NCI-H1694 treated with DMSO at 0.1 percent for 48 hours (cell line): ENCODE results near the gene CNTNAP2.
"Not testable (repeated sequence)": the region's sequence is repeated elsewhere in the genome, so short reads cannot be mapped to it uniquely, and the experiment has no call there.

ENCODE experiments used
- DNase-seq: peaks from one replicate; lab custom pipeline; 2025; lab: John Stamatoyannopoulos, UW

The CNTNAP2 gene

GRCh38 chr7:147567043-147567442 lies 1450.4 kb downstream of the CNTNAP2 start:
- no peak for DNase-seq

DNA sequence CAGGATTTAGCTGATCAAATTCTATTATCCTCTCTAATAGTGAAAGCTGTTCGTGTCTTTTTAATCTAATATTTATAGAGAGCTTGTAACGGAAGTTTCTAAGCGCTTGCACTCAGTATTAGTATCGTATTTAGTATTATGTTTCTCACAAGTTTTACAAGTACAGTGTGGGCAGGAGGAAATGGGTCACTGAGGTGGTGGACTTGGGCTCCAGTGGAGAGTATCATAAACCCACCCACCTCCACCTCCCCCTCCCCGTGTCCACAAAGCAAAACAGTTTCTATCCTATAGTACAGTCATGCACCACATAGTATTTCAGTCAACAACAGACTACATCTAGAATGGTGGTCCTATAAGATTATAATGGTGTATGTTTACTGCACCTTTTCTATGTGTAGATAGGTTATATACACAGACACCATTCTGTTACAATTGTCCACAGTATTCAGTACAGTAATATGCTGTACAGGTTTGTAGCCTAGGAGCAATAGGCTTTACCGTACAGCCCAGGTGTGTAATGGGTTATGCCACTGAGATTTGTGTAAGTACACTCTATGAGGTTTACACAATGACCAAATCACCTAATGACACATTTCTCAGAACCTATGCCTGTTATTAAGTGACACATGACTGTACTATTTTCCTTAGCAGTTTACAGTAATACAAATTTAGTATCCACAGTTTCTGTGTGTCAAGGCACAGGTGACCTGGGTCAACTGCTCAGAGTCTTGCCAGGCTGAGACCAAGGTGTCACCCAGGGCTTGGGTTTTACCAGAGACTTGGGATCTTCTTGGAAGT lies 1452.7 kb downstream of the CNTNAP2 start:
- no peak for DNase-seq

GRCh38 chr7:147570390-147570789 lies 1453.8 kb downstream of the CNTNAP2 start:
- no peak for DNase-seq

GRCh38 chr7:147571436-147572185 lies 1455.0 kb downstream of the CNTNAP2 start:
- DNase-seq, result no peak

DNA sequence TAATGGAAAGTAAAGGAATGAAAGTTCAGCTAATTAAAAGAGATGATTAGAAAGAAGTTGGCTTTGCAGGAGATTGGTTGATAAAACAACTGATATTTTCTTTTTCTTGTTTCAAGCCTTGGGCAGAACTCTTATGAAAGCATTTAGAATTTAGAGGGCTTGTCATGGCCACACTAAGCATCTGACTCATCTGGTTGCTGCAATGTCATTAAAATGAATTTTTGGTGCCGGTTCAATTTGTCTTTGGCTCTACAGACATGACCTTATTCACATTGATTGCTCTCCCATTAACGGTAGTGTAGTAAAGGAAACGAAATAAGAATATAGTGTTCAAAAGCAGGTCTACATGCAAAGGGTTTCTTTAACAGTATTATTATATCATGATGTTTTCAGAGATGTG lies 1461.6 kb downstream of the CNTNAP2 start:
- no peak for DNase-seq

DNA sequence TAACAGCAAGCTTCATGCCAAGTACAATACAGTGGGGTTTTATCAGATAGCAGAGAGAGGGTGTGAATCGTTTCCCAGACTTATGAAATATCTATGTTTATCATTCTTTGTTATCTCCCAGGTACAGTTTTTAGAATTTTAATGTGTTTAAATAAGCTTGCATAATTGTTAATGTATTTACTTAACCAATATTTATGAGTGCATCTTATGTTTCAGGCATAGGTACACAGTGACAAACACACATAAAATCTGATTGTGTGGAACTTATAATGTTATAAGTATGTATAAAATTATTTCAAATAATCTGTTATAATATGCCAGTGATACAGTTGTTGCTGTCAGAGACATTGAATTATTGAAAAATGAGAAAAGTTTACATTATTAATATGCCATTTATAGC lies 1462.5 kb downstream of the CNTNAP2 start:
- DNase-seq, result no peak

- peak; percentile 90 for DNase-seq
Measured at GRCh38 chr7:147584771-147585193, 1468.2 kb downstream of the CNTNAP2 start.

- DNase-seq, result no peak
Measured at GRCh38 chr7:147586110-147586509, 1469.5 kb downstream of the CNTNAP2 start.

GRCh38 chr7:147586526-147586925 lies 1469.9 kb downstream of the CNTNAP2 start:
- peak; percentile 22 for DNase-seq

GRCh38 chr7:147593271-147594057 lies 1476.9 kb downstream of the CNTNAP2 start:
- DNase-seq, result no peak

DNA sequence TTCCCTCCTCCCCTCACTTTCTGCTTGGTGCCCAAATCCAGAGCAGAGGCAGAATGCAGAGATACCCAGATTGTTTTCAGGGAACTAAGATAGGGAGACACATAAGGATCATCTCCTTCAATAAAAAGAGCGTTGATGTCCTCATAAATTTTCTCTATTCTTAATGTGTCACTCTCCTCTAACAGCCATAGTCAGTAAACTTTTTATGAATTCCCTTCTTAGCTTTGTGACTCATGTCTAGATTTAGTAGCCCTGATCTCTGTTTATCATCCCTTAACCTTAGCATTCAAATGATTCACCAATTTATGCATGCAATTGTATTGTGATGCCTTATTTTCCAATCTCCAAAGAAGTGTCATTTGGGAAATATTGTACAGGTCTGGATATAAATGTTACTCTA lies 1478.4 kb downstream of the CNTNAP2 start:
- no peak for DNase-seq

- DNase-seq, result not testable (repeated sequence)
Measured at GRCh38 chr7:147598687-147599086, 1482.1 kb downstream of the CNTNAP2 start.

DNA sequence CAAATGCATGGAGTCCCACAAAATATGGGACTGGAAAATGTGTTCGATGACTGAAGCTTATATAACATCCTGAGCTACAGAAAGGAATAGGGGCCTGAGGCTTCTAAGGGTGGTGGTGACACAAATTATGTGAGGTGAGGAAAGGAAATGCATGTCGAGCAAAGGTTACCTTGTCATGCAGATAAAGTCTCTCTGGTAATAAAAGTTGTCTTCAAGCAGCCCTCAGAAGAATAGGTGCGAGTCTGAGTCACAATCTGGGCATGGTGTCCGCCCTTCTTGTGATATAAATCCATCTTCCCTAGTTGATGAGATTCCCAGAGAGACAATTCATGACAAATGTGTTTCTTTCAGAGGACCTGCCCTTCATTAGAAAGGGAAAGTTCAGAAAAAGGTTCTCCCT lies 1488.7 kb downstream of the CNTNAP2 start:
- DNase-seq, result no peak

DNA sequence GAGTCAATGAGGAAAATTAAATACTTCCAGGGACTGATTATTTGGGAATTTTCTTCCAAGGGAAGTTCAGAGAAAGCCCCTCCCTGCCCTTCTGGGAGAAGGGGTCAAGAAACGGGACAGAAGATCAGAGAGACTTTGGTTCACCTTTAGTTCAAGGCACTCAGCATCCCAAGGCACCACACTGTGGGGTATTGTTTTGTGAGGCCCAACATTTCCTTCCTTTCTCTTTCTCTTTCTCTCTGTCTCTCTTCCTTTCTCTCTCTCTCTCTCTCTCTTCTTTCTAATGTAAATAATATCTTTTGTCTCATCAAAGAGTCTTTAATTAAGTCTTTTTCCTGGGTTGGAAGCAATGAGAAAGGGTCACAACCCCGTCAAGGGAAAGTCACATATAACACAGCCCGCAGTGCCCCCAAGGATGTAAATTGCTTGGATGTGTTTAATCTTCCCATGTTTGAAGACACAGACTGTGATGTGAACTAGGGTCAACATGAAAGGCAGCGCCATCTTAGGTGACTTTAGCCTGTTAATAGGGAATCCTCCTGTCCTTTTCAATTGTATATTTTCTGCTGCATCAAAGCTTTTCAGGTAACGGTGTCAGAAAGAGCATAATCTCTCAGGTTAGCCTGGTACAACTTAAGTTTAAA lies 1490.7 kb downstream of the CNTNAP2 start:
- DNase-seq, result no peak

GRCh38 chr7:147611431-147611830 lies 1494.8 kb downstream of the CNTNAP2 start:
- no peak for DNase-seq

- no peak for DNase-seq
Measured at GRCh38 chr7:147635288-147635687, 1518.7 kb downstream of the CNTNAP2 start.

DNA sequence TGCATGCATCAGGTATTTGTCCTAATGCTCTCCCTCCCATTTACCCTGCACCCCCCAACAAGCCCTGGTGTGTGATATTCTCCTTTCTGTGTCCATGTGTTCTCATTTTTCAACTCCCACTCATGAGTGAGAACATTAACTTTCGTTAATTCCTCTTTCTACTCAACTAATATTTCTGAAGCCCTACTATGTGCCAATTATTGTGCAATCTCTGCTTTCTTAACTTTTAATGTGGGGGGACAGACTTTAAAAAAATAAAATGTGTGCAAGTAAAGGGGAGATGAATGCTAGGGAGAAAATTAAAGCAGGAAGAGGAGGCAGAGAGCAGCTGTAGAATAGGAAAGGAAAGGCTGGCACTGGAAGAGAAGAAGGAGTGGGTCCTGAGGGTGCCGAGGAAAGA lies 1520.0 kb downstream of the CNTNAP2 start:
- no peak for DNase-seq

- no peak for DNase-seq
Measured at GRCh38 chr7:147638566-147638965, 1522.0 kb downstream of the CNTNAP2 start.

GRCh38 chr7:147639037-147639436 lies 1522.4 kb downstream of the CNTNAP2 start:
- DNase-seq, result no peak

DNA sequence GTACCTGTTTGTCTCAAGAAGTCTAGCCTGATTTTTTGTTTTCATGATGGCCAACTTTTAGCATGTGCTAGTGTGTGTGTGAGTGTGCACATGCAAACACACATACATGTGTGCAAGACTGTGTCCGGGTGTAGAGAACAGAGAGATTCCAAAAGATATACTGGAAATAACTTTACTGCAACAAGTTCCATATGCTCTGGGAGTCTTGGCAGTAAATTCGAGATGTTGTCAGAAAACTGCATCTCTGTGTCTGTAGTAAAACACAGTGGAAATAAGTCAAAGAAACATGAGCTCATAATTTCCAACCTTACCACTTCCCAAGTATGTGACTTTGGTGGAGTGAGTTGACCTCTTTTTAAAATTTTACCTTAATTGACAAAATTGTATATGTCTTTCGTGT lies 1523.2 kb downstream of the CNTNAP2 start:
- DNase-seq, result no peak

DNA sequence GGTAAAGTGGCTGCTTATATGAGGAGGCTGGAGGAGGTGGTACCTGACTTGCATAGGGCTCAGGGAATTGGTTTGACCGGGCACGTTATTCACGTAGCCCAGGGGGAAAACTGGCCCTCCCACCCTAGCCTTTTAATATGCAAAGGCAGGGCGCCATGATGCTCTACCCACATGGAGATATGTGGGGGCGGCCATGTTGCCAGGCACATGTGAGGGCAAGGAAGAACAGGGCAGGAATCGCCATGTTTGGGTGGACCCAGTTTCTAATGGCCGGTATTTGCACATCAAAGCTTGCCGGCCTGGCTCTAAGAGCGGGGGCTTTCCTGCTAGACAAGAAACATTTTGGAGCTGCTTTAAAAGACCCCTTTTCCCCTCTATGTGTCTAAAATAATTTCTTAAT lies 1524.2 kb downstream of the CNTNAP2 start:
- DNase-seq, result no peak

- no peak for DNase-seq
Measured at GRCh38 chr7:147646568-147646967, 1530.0 kb downstream of the CNTNAP2 start.
